Loucy (cell line): ENCODE data around the gene DDIT4.
"Not testable (repeated sequence)": the region's sequence is repeated elsewhere in the genome, so short reads cannot be mapped to it uniquely, and the experiment has no call there.

Experiments used
- H2AFZ ChIP-seq: fragments of 200-600 bp; sonication (generic); 2 replicates; pipeline ENCODE4 v1.6.0; 2016; ENCODE audit warnings: antibody characterized with exemption, mild to moderate bottlenecking, low read length, moderate library complexity
- H3F3A ChIP-seq: fragments of 200-600 bp; 2 replicates; pipeline ENCODE4 v1.6.0; 2016; ENCODE audit warnings: antibody characterized with exemption, low read depth, mild to moderate bottlenecking
- H3K27me3 ChIP-seq: fragments of 200-600 bp; sonication (generic); 2 replicates; pipeline ENCODE4 v1.6.1; 2014; ENCODE audit warnings: low read length, mild to moderate bottlenecking; ENCODE audit not compliant: insufficient read depth, poor library complexity, severe bottlenecking
- H3K36me3 ChIP-seq: fragments of 200-600 bp; sonication (generic); 2 replicates; pipeline ENCODE4 v1.6.1; 2016; ENCODE audit warnings: low read length; ENCODE audit not compliant: insufficient read depth
- H3K4me1 ChIP-seq: fragments of 200-600 bp; sonication (generic); 2 replicates; pipeline ENCODE4 v1.5.1; 2014; ENCODE audit warnings: low read length, mild to moderate bottlenecking; ENCODE audit not compliant: insufficient read depth, poor library complexity, severe bottlenecking
- H3K4me2 ChIP-seq: fragments of 200-600 bp; sonication (generic); 2 replicates; pipeline ENCODE4 v1.6.0; 2014; ENCODE audit warnings: antibody characterized with exemption, low read length, low read depth, mild to moderate bottlenecking; ENCODE audit not compliant: poor library complexity, severe bottlenecking
- H3K4me3 ChIP-seq: fragments of 200-600 bp; sonication (generic); 2 replicates; pipeline ENCODE4 v1.5.1; 2014; ENCODE audit warnings: low read length, mild to moderate bottlenecking, mixed read lengths; ENCODE audit not compliant: poor library complexity, severe bottlenecking
- H3K79me2 ChIP-seq: fragments of 200-600 bp; sonication (generic); 2 replicates; pipeline ENCODE4 v1.6.1; 2014; ENCODE audit warnings: low read length; ENCODE audit not compliant: insufficient read depth
- H3K9ac ChIP-seq: fragments of 200-600 bp; sonication (generic); 2 replicates; pipeline ENCODE4 v1.6.0; 2014; ENCODE audit warnings: mild to moderate bottlenecking, low read depth, low read length, moderate library complexity; ENCODE audit not compliant: poor library complexity, severe bottlenecking
- H3K9me2 ChIP-seq: fragments of 200-600 bp; sonication (generic); replicated peaks from 2 replicates; pipeline ENCODE4 v1.6.1; 2016; ENCODE audit warnings: low read depth, low read length, mixed read lengths
- H3K9me3 ChIP-seq: fragments of 200-600 bp; sonication (generic); 2 replicates; pipeline ENCODE4 v1.6.1; 2014; ENCODE audit warnings: mild to moderate bottlenecking, antibody characterized with exemption, low read length, low read depth; ENCODE audit not compliant: insufficient read depth
- H4K20me1 ChIP-seq: fragments of 200-600 bp; sonication (generic); 2 replicates; pipeline ENCODE4 v1.6.0; 2014; ENCODE audit warnings: antibody characterized with exemption, low read length, mild to moderate bottlenecking; ENCODE audit not compliant: insufficient read depth, poor library complexity, severe bottlenecking
- CTCF ChIP-seq: fragments of 200-600 bp; sonication (generic); conservative IDR thresholded peaks from 2 replicates; pipeline ENCODE4 v1.5.1; 2014; ENCODE audit warnings: mild to moderate bottlenecking, antibody characterized with exemption, low read length
- EZH2phosphoT487 ChIP-seq: fragments of 200-600 bp; IDR thresholded peaks from 2 replicates; pipeline ENCODE4 v1.6.1; 2018; ENCODE audit warnings: antibody characterized with exemption, mild to moderate bottlenecking, moderate library complexity, borderline replicate concordance

Gene DDIT4

GRCh38 chr10:72278668-72279393, 5.1 kb downstream of the DDIT4 start:
- peaks cover 33% of the 10 kb centered on the region for H4K20me1 ChIP-seq
- TF ChIP-seq EZH2phosphoT487 (no peak), CTCF (peak; percentile 67)
- no peak overlapping the region for H3K4me2 ChIP-seq
- peaks cover 48% of the 10 kb centered on the region for H3K4me1 ChIP-seq
- H2AFZ ChIP-seq: no peak overlapping the region
- H3K4me3 ChIP-seq: no peak overlapping the region
- H3K9me2 ChIP-seq: no peaks in the 10 kb centered on the region
- H3K27me3 ChIP-seq: peaks cover 18% of the 10 kb centered on the region
- H3K36me3 ChIP-seq: peaks cover 23% of the 10 kb centered on the region
- peaks cover 39% of the 10 kb centered on the region for H3K79me2 ChIP-seq
- H3F3A ChIP-seq: no peaks in the 10 kb centered on the region
- H3K9me3 ChIP-seq: no peaks in the 10 kb centered on the region
- H3K9ac ChIP-seq: no peak overlapping the region

GRCh38 chr10:72279587-72279986, 5.9 kb downstream of the DDIT4 start:
- Histone ChIP-seq H4K20me1 (peaks cover 26% of the 10 kb centered on the region), H3K36me3 (peaks cover 16% of the 10 kb centered on the region), H3K27me3 (peaks cover 11% of the 10 kb centered on the region), H3K79me2 (peaks cover 32% of the 10 kb centered on the region), H3K4me1 (peaks cover 48% of the 10 kb centered on the region)
- H3K9ac ChIP-seq, H2AFZ ChIP-seq, H3K9me2 ChIP-seq, H3K4me3 ChIP-seq, H3K4me2 ChIP-seq, H3F3A ChIP-seq, H3K9me3 ChIP-seq: not testable (repeated sequence)

GRCh38 chr10:72283131-72283530, 9.4 kb downstream of the DDIT4 start:
- Histone ChIP-seq H4K20me1 (no peaks in the 10 kb centered on the region), H3K9ac (no peak overlapping the region), H3K4me3 (no peak overlapping the region), H3K9me3 (no peaks in the 10 kb centered on the region), H3K4me1 (peaks cover 35% of the 10 kb centered on the region), H2AFZ (no peak overlapping the region), H3F3A (no peaks in the 10 kb centered on the region), H3K4me2 (no peak overlapping the region), H3K9me2 (no peaks in the 10 kb centered on the region), H3K27me3 (no peaks in the 10 kb centered on the region), H3K36me3 (no peaks in the 10 kb centered on the region), H3K79me2 (no peaks in the 10 kb centered on the region)
- TF ChIP-seq CTCF: no peak
- TF ChIP-seq EZH2phosphoT487: no peak

- TF ChIP-seq CTCF: no peak
- TF ChIP-seq EZH2phosphoT487: no peak
- Histone ChIP-seq H3K9ac (no peak overlapping the region), H3K9me2 (no peaks in the 10 kb centered on the region), H3K4me2 (peak overlapping the region; percentile 63), H3K79me2 (no peaks in the 10 kb centered on the region), H2AFZ (no peak overlapping the region), H3K4me3 (no peak overlapping the region), H3K4me1 (peaks cover 28% of the 10 kb centered on the region), H3K9me3 (no peaks in the 10 kb centered on the region), H3K36me3 (no peaks in the 10 kb centered on the region), H4K20me1 (no peaks in the 10 kb centered on the region), H3F3A (no peaks in the 10 kb centered on the region), H3K27me3 (no peaks in the 10 kb centered on the region)
Observed at GRCh38 chr10:72285972-72286521, 12.3 kb downstream of the DDIT4 start.
